ENCODE data around the gene VSNL1.

The VSNL1 gene

DNA sequence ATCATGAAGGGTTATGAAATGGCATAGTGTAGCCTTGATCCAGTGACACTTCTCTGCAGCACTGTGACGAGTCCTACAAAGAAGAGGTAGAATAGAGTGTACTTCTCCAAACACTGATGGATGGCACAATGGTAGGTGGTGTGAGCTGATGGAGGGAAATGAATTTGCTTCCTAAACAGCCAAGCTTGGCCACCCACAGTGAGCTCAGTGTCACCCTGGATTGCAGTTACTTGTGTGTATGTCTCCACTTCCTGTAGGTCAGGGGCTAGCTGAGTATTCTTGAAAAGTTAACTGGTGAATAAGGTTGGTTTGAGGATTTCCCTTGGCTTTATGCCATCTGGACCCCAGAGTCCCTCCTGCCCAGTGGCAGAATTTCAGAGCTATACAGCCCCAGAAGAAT is 75.9 kb downstream of the VSNL1 start:
- no peak for DNase-seq

DNA sequence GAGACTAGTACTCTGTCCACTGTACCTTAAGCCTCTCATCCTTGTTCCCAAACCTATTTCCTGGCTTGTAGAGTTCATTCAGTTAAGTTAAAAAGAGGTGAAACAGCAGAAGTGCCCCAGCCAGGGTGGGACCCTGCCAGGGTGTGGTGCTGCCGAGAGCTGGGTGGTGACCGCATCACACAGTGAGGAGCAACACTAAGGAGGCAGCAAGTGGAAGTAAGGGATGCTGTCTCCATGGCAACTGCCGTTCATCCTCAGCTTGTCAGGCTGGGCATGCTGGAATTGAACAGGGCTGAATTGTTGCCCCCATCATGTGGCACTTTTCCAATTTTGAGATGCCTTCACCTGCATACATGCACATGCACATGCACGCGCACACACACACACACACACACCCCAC is 77.0 kb downstream of the VSNL1 start:
- DNase-seq, result no peak

DNA sequence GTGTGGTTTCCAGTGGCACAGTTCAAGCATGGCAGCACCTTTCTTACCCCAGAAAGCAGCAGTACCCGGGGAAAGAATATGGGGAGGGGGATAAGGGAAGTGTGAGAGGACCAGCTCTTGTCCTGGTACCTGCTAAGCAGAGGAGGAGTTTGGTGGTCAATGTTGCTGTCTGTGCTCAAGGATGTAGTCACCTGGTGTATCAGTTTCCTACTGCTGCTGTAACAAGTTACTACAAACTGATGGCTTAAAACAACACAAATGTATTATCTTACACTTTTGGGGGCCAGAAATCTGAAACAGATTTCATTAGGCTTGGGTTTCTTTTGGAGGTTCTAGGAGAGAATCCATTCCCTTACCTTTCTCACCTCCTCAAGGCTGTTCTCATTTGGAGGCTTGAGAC is 77.5 kb downstream of the VSNL1 start:
- no peak for DNase-seq

DNA sequence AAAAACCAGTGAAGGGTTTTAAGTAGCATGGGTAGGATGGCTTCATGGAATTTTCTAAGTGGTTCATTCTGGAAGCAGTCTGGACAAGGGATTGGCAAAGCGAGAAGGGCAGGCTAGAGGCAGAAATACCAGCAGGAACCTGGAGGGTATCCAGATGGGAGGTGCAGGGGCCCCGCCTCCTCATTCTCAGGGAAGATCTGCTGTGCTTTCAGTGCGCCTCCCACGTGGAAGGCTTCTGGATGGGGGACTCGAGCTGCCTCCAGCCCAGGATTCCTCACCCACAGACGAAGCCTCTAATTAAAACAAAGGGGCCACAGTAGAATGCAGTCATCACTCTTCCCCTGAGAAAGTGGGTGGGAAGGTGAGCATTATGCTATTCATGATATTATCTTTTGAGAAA is 79.8 kb downstream of the VSNL1 start:
- DNase-seq, result no peak

DNA sequence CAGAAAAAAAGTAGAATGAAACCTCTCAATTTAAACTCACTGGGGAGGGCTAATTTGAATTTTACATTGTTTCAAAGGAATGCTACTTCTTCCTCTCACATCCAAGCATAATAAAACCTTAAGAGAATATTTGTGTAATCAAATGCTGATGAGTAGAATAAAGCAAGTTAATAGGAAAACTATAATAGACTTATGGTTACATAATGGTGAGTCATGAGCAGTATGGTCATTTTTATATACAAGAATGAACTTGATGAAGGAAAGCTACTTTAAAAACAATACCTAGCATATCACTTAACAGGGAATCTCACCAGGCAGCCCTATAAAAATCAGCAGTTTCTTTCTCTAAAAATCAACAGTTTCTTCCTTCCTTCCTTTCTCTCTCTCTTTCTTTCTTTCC is 80.3 kb downstream of the VSNL1 start:
- no peak for DNase-seq

DNA sequence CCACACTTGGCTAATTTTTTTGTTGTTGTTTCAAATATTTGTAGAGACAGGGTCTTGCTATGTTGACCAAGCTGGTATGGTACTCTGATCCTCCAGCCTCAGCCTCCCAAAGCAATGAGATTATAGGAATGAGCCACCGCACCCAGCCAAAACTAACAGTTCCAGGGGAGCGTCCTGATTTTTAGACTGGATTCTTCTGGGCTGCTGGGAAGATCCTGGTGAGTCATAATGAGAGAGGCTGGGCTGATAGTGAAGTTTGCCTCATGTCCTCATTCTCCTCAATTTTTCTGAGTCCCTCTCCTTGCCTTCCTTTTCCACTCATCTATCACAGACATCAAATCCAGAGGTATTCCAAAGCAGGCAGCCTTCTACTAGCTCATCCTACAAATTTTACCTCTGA is 81.3 kb downstream of the VSNL1 start:
- DNase-seq, result no peak

DNA sequence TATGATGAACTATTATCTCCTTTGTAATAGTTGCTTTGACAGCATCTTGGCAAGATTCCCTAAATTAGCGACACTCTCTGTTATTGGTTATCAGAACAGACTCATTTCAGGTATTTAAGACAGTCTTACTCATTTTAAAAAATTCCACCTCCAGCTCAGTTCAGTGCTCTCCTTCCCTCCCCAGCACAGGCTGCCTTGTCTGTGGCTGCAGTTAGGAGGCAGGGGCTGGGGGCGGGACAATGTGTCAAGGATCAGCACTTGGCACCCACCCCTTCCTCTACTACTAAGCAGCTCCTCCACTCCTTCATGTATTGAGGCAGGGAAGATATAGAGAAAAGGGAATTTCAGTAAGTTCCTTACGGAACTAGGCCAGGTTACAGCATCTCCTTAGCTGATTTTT is 85.0 kb downstream of the VSNL1 start:
- no peak for DNase-seq

DNA sequence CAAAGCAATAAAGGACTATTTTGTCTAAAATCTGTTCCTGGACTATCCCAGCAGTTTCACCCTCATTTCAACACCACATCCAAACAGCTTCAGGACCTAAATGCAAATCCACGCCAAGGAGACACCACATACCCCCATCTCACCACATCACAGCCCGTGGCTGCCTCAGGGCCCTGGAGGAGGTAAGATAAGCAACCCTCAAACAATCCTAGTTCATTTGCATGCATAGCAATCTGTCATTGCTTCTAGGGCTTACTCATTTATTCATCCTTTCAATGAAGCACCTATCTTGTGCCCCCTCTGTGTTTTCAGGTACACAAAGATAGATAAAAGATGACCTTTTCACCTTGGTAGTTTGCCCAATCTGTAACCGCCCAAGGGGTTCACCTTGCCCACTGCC is 86.5 kb downstream of the VSNL1 start:
- DNase-seq, result no peak

DNA sequence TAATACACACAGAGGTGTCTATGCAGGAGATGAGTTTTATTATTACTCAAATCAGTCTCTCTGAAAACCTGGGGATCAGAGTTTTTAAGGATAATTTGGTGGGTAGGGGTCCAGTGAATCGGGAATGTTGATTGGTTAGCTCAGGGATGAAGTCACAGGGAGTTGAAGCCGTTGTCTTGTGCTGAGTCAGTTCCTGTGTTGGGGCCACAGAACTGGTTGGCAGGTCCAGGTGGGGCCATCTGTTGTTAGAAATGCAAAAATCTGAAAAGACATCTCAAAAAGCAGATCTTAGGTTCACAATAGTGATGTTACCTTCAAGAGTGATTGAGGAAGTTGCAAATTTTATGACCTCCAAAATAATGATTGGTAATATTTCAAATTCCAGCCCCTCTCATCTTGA is 86.9 kb downstream of the VSNL1 start:
- DNase-seq, result no peak

DNA sequence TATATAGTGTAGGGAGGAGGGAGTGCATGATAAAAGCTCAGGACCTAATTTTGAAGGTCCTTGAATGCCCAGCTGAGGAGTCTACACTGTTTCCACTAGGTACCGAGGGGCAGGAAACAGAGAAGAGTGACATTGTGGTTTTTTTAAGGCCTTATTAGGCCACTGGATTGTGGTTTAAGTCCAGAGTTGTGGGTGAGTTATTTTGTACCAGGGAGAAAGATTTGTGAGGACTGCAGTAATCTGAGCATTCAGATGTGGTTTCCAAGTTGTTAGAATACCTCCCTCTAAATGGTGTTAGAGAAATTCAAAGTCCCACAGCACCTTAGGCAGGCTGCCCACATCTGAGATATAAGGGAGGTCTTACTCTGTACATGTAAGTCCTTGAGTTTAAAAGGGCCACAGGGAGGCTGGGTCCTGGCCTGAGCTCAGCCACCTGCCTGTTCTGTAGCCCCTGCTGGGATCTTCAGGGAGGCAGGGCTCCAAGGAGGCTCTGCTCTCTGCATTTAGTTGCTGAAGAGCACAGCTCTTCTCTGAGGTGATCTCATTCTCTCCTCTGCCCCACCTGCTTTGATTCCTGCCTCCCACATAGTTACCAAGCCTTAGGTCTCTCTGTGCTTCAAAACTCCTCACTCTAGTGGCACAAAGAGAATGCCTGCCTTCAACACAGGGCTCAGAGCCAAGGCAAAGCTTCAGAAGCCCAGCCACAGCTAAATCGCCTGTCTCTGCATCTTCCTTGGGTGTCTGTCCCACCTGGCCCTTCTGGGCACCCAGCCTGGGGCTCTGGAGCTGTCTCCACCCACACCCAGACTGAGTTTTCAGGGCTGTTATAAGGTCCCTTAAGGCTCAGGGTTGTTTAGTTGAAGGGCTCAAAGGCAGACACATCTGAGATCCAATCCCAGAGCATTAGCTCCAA is 88.1 kb downstream of the VSNL1 start:
- no peak for DNase-seq

DNA sequence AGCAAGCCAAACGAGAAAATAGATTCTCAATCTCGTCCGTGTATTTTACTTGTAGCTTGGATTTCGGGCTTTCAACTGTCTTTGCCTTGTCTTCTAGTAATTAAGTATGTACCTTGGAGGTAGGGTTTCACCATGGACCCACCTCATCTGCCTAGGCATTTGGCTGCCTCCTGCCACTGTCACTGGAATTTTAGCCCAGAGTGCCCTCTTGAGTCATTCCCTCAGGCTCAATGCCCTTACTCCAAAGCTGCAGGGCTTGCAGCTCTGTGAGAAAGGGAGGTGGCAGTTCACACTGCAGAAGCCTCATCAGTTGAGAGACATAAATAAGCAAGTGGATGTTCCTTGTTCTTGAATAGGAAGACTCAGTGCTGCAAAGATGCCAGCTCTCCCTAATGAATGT is 89.6 kb downstream of the VSNL1 start:
- DNase-seq, result no peak

DNA sequence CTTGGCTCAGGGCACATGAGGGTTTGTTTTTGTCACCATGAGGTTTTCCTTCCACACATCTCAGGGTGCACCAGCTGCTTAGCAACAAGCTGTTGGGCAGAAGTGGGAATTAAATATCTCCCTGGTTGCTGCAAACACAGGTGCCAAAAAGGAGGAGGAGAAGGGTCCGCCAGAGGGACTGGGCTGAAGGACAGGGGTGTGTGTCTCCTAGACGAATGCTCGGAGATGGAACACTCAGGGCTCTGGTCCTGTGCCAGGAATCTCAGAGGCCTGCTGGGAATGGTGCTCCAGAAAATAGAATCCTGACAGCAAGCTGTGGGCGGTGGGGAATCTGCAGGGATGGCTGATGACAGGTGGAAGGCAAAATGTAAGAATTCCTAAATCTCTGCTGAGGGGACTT is 94.5 kb downstream of the VSNL1 start:
- no peak for DNase-seq

DNA sequence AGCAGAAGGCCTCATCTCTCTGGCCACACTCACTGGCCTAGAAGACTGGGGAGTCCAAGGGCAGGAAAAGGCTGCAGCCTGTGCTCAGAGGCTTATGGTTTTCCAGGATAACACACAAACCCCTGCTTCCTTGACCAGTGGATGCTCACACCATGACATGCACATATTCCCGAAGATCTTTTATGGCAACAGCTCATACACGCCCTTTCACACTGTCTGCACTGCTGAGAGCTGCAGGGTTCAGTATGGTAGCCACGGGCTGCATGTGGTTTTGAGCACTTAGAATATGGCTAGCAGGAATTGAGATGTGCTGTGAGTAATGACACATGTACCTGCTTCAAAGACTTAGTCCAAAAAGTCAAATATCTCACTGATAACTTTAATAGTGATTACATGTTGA is 95.8 kb downstream of the VSNL1 start:
- no peak for DNase-seq

DNA sequence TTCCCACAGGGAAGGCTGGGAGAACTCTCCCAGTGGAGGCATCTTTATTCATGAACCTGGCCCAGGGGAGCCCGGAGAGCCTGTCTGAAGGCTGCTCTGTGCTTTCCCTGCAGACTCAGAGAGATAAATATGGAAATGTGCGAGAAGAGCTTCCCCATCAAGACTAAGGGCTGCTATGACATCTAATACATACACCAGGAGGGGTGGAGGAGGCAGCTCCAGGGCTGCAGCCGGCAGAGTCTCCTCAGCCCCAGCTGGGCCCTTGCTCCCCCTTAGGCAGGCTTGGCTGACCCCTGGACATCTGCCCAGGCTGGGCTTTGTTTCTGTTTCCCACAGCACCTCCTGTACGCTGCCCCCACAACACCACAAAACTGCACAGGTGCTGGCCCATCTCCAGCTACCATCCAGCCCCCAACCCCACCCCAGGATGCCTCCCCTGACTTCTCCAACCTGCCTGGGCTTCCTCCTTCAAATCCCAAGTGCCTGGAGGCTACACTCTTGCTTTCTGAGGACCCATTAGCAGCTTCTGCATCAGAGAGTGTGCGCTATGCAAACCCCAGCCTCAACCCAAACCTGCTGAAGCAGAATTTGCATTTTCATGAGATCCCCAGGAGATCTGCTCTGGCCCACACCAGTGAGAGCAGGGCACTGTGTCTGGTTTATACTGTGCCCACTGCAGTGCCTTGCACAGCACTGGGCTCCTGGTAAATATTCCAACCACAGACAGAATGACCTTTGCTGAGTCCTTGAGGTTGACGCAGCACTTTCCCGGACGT is 96.8 kb downstream of the VSNL1 start:
- no peak for DNase-seq

DNA sequence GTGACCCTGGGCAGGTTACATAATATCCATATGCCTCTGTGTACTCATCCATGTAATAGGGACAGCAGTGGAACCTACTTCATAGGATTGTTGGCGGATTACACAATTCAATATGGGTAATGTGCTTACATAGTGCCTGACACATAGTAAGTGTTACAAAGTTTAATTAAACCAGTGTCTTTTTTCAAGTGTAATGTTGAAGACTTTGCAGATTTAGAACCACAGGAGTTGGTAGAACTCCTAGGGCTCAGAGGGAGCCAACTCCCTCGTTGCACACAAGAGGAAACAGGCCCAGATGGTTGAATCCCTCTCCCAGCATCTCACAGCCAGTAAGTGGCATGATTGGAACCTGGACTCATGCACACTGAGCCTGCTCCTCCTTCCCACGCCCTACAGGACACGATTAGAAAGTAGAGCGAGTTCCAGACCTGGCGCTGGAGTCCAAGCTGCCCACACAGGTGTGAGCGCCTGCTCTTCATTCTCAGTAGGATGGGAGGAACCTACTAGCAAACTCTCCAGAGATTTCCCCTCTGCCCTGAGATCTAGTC is 97.8 kb downstream of the VSNL1 start:
- no peak for DNase-seq

DNA sequence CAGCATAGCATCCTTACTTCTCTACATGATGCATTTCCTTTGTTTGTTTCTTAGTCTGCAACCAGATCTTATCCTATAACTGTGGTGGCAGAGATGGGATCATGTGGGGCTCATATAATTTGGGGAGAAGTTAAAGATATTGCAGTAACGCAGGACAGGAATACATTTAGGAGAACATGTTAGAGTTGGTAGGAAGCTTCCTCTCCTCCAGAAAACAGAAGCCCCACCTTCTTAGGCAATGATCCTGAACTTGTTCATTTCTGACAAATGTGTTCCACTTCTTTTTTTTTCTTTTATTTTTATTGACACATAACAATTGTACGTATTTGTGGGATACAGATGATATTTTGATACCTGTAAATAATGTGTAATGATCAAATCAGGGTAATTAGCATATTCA is 99.9 kb downstream of the VSNL1 start:
- DNase-seq, result no peak

DNA sequence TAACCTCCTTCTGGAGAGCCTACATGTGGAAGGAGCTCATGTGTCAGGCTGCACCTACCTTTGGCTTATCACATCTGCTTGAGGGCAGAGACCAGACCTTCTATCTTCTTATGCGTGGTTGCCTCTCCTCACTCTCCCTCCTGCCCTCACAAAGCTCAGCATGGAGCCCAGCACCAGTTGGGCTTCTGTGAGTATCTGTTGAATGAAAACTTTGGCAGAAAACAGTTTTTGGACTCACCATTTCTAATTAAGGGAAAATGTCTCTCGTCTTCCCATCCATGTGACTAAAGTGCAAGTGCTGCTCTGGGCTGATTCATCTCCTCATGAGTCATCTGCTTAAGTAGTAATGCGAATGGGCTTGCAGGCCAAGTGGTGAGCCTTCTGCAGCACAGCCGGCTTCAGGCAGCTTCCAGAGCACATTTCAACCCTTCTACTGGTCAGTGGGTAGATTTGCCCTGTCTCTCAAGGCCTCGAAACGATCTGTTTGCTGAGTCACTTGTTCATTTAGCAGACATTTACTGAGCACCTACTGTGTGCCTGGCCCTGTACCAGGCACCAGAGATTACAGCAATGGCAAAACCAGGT is 102.6 kb downstream of the VSNL1 start:
- DNase-seq, result no peak

DNA sequence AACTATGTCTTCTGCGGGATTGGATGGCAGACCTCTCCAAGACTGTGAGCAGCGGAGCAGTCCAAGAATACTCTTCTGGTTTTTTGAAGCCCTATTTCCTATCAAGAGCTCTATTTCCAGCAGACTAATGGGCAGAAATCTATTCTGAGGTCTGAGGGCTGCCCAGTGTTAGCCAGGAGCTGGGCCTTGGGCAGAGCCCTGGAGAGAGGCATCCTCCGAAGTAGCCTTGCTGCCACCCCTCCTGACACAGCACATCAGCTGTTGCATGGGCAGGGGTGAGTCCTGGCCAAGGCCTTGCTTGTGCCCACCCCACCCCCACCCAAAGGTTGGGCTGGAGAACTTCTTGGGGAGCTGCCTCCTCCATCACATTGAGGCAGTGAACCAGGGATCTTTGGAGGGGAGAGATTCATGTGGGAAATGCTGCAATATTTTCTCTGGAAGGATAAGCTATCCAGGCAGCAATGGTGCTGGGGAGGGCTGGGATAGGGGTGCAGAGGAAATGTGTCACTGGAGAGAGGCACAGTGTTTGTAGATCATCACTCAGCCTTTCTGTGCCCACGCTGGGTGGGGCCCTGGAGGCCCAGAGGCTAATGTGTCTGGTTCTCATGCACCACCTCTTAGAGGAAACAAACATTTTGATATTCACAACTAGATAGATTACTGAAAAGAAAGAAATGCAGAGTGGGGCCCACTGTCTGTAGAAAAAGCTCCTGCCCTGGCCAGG is 104.7 kb downstream of the VSNL1 start:
- DNase-seq, result no peak

DNA sequence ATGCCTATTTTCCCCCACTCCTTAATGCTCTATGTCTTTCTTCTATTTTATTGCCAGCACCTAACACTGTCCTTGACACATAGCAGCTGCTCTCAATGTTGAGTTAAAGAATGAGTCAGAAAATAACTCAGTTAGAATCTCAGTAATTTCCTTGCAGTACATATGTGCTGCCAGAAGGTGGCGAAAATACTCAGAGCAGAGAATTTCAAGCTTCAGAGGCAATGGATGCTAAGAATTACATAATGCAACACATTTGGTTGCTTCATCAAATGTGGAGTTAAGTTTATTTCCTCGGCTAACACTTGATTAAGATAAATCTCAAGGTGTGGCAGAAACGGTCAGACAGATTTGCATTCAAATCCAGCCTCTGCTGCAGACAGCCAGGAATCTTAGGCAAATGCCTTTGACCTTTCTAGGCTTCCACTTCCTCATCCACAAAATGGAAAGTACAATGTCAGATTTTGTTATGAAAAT is 105.6 kb downstream of the VSNL1 start:
- peak; percentile 31 to 39 for DNase-seq

DNA sequence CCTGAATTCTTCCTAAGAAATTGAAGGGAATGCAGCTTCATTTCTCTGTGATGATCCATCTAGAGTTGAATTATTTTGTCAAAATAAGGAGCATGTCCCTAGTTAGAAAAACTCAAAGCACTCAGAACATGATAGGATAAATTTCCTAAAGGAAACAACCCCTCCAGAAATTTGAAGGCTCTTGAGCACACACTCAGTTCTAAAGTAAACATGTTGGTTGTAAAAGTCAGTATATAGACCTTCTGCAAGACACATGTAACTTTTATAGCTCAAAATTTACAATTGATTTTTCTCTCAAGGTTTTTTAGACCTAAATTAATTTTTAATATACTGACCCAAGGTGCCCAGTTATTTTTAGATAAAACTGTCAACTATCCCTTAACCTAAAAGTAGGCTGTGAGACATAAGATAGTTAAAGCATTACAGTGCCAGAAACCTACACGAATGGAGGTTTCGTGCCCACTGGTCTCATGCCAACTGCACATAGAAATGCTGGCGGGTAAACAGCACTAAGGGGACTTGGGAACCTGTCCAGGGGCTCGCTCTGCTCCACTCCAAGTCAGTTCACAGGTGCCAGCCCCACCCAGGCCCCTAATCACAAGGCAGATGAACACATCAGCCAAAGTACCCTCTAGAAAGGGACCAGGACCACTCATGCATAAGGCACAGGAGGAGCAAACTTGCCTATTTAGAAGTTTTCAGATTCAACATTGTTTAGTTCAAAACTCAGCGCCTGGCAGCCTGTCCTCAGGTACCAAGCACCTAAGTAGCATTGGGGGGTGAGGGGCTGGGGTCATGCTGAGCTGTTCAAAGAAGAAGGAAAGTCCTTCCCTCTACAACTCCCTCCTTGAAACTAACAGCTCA is 106.6 kb downstream of the VSNL1 start:
- DNase-seq, result no peak

DNA sequence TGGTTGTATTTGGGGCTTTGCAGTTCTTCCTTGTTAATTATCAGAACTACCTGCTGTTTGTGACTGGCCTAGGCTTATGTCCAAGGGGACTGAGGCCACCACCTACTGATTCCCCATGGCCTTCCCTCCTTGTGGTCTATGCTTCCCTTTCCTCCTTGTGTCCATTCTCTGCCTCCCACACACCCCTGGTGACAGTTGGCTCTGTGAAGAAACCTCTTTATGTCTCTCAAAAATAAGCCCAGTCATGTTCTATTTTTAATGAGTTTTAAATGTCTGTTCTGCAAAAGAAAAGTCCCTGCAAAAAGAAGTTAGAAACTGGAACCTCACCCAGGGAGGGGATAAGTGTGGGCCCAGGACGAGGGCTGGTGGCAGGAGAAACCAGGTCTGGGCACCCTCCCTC is 108.1 kb downstream of the VSNL1 start:
- DNase-seq, result no peak

DNA sequence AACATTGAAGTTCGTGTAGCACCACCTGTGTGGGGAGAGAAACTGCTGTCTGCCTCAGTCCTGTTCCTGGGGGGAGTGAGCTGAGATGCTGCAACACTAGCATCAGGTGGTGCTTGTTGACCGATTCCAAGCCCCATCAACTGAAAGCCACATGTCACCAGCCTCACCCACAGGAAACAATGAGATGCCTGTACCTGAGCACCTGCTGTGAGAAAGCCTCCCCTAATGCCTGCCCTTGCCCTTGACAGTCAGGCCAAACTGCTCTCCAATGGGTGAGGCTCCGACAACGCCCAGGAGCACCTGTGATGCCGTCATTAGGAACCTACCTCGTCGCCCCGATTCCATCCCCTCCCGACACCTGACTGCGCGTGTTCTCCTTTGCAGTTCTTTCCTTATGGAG is 108.5 kb downstream of the VSNL1 start:
- no peak for DNase-seq

Data from SHP77 (cell line).